ENCODE measurements around the gene BICD1. TPM values are rescaled to one million over a fixed set of nuclear protein-coding genes. Genes with fewer than 3 reads are reported as not detected.
"Not testable (repeated sequence)": the region's sequence is repeated elsewhere in the genome, so short reads cannot be mapped to it uniquely, and the experiment has no call there.

Gene BICD1
- total RNA-seq, 1 donor from 2014 or later, result 12.8 TPM

- DNase-seq, result no peak
Measured at GRCh38 chr12:32196250-32197198, 89.9 kb downstream of the BICD1 start.

DNA sequence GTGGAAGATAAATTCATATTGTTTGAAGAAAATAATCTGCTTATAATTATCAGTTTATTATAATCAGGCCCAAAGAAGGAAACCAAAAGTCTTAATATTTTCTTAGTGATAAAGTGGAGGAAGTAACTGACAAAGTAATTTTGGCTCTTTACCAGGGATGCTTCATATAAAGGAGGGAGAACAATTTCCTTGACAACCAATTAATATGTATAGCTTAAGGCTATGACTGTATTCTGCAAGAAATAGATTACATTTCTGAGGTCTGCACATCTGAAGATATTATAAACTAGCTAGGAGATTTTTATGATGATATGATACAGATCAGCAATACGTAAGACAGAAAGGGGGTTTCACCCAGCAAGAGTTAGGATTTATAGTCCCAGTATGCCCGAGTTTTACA, 90.8 kb downstream of the BICD1 start:
- no peak for DNase-seq

DNA sequence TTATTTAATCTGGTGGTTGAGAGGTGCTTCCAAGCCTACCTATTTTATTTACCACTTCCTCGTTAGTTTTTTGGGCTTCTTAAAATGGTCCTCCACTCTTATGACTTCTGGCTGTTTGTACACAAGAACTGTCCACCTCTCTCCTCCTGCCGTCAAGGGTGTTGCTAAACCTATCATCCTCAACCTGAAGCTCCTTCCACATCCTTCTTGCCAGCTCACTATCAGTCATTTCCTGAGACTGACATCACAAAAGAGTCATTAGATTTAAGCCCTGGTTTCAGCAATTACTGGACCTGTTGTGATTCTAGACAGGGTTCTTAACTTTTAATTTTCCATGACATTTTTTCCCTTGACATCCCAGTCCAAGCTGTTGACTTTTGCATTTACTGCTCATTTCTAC, 91.9 kb downstream of the BICD1 start:
- no peak for DNase-seq

GRCh38 chr12:32201096-32201495, 94.4 kb downstream of the BICD1 start:
- no peak for DNase-seq

GRCh38 chr12:32201976-32202375, 95.3 kb downstream of the BICD1 start:
- no peak for DNase-seq

DNA sequence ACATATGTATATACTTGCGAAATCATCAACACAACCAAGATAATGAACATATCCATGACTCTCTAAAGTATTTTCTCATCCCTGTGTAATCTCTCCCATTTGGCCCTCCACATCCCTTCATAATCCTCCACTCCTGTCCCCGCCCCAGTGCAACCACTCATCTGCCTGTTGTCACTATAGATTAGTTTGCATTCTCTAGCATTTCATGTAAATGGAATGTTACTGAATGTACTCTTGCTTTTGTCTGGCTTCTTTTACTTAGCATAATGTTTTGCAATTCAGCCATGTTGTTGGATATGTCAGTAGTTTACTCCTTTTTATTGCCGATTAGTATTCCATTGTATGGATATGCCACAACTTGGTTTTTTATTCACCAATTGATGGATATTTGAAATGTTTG, 99.1 kb downstream of the BICD1 start:
- DNase-seq, result no peak

GRCh38 chr12:32208355-32208754, 101.7 kb downstream of the BICD1 start:
- DNase-seq, result no peak

GRCh38 chr12:32211066-32211899, 104.6 kb downstream of the BICD1 start:
- no peak for DNase-seq

GRCh38 chr12:32211900-32212156, 105.2 kb downstream of the BICD1 start:
- DNase-seq, result no peak

DNA sequence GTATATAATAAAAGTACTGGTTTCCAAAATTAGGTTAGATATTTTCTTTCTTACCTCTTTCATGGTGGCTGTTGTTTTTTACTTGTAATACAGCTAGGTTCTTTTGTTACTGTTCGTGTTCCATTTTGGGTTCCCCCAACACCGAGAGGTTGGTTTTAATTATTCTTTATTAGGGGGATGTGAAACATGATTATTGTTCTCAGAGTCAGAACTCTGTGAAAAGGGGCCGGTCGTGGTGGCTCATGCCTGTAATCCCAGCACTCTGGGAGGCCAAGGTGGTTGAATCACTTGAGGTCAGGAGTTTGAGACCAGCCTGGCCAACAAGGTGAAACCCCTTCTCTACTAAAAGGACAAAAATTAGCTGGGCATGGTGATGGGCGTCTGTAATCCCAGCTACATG, 108.1 kb downstream of the BICD1 start:
- DNase-seq, result no peak

- no peak for DNase-seq
Measured at GRCh38 chr12:32217354-32218310, 111.0 kb downstream of the BICD1 start.

DNA sequence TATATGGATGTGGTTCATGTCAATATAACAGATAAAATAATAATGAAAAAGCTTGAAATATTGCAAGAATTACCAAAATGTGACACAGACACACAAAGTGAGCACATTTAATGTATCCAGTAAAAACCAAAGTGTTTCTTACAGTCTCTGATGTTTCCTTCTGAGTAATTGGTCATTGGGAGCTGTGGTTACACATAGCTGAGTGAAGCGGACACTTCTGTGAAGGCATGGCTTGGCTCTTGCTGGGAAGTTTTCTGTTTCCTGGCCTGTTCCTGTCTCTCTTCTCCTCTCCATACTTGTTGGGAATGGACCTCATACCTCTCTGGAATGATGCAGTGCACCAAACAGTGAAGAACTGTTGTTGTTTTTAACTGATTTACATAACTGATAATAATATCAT, 117.3 kb downstream of the BICD1 start:
- DNase-seq, result no peak

- DNase-seq, result no peak
Measured at GRCh38 chr12:32226768-32227167, 120.1 kb downstream of the BICD1 start.

DNA sequence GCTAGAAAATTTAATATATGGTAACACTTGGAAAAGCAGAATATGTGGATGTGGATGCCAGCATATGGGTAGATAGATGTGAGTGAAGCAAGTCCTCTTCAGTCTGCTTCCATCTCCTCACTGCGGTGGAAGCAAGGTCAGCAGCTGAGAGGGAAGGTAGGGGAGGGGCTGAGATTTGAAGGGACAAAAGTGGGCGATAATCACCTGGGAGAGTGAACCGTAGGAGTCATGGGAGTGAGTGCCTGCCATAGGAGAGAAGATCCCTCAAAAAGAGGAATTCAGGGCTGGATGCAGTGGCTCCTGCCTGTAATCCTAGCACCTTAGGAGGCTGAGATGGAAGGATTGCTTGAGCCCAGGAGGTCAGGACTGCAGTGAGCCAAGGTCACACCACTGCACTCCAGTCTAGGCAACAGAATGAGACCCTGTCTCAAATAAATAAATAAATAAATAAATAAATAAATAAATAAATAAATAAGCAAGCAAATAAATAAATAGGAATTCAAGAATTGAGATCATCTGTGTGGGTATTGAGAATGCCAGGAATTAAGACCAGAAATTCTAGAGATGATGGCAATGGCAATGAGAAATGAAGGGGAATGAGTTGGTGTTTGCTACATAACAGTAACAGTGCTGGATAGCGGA, 123.4 kb downstream of the BICD1 start:
- no peak for DNase-seq

GRCh38 chr12:32230613-32230993, 124.0 kb downstream of the BICD1 start:
- no peak for DNase-seq

DNA sequence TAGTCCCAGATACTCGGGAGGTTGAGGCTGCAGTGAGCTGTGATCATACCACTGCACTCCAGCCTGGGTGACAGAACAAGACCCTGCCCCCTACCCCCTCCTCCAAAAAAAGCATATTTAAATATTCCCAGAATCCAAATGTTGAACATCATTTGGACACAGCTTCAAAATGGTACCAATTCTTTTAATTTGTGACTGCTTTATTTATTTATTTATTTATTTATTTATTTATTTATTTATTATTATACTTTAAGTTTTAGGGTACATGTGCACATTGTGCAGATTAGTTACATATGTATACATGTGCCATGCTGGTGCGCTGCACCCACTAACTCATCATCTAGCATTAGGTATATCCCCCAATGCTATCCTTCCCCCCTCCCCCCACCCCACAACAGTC, 124.7 kb downstream of the BICD1 start:
- not testable (repeated sequence) for DNase-seq

DNA sequence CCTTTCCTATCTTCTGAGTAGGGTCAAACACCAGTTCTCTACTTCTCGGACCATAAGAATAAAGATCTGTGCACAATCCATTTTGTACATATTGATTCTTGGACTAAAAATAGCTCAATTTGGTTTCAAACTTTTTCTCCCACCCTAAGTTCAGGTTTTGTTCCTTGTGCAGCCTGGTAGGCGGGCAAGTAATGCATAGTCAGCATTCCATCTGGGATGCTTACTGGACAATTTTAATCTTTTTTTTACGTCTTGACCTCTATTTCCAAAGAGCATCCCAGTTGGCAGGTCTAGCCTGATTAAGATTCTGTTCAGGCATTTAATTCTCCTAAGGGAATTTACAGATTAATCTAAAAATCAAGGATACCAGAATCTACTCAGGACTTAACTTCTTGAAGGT, 126.9 kb downstream of the BICD1 start:
- DNase-seq, result no peak

- DNase-seq, result no peak
Measured at GRCh38 chr12:32235251-32235650, 128.6 kb downstream of the BICD1 start.

GRCh38 chr12:32240162-32240561, 133.5 kb downstream of the BICD1 start:
- no peak for DNase-seq

GRCh38 chr12:32240831-32241230, 134.2 kb downstream of the BICD1 start:
- DNase-seq, result no peak

DNA sequence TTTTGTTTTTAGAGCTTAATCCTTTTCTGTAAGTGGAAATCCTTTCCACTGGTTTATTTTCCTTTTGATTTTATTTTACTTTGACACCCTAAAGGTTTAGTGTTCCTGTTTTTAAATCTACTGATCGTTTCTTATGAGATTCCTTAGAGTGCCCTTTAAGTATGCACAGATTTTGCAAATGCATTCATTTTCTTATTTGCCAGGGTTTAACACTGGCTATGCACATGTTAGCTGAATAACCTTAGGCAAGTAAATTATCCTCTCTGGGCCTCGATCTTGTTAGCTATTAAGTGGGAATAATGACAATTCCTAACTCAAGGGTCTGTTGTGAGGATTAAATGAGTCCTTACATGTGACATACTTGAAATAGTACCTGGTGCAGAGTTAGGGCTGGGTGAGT, 136.0 kb downstream of the BICD1 start:
- DNase-seq, result no peak

Measured in skin of body (tissue), 2 donors.